Heart right ventricle (tissue), 16 donors: ENCODE results near the gene CLCN6. TPM values are rescaled to one million over a fixed set of nuclear protein-coding genes. Genes with fewer than 3 reads are reported as not detected.
A peak's percentile ranks its signal among the peaks of the same experiment; 100 is the strongest.

Experiments
- ATAC-seq, 8 donors: fragments of 200-7000 bp; cut with Tn5 transposase; one replicate each; pipeline ENCODE4 v1.9.1; 2020; ENCODE audit warnings: mild to moderate bottlenecking in 8 of 8, moderate library complexity in 8 of 8, moderate number of reproducible peaks in 1 of 8
- DNase-seq, 2 donors: peaks; one replicate each; pipeline ENCODE4 v3.0.0-alpha.2; 2020
- H3K27ac ChIP-seq, 10 donors: fragments of 200-600 bp; sonication (generic) in 2 of 10; one replicate each; pipeline versions ENCODE4 v1.5.0 to v1.8.0; 2020 to 2022; ENCODE audit warnings: mild to moderate bottlenecking in 3 of 10
- H3K27me3 ChIP-seq, 7 donors: fragments of 200-600 bp; one replicate each; pipeline ENCODE4 v1.8.0; 2021 to 2022; ENCODE audit warnings: mild to moderate bottlenecking in 2 of 7
- H3K36me3 ChIP-seq, 9 donors: fragments of 200-600 bp; sonication (generic) in 1 of 9; one replicate each; pipeline versions ENCODE4 v1.5.0 to v1.8.0; 2020 to 2022; ENCODE audit warnings: mild to moderate bottlenecking in 2 of 9
- H3K4me1 ChIP-seq, 9 donors: fragments of 200-600 bp; sonication (generic) in 1 of 9; one replicate each; pipeline versions ENCODE4 v1.5.0 to v1.8.0; 2020 to 2022; ENCODE audit warnings: mild to moderate bottlenecking in 4 of 9
- H3K4me3 ChIP-seq, 10 donors: fragments of 200-600 bp; sonication (generic) in 2 of 10; one replicate each; pipeline versions ENCODE4 v1.5.0 to v1.8.0; 2020 to 2022; ENCODE audit warnings: mild to moderate bottlenecking in 7 of 10, moderate library complexity in 2 of 10
- H3K9me3 ChIP-seq, 11 donors: fragments of 200-600 bp in 10 of 11; sonication (generic) in 2 of 11; one replicate each; pipeline versions ENCODE4 v1.5.0 to v1.8.0; 2013 to 2022; ENCODE audit warnings: mild to moderate bottlenecking in 2 of 11, control low read depth in 1 of 11, moderate library complexity in 1 of 11
- WGBS, 2 donors: extraction: QIAGEN DNeasy Blood & Tissue Kit; methylation state at CpG; one replicate each; pipeline ENCODE4 v1.1.7; 2013; ENCODE audit warnings: inconsistent platforms in 1 of 2; 5-methylcytosine and 5-hydroxymethylcytosine counted together
- intact Hi-C, 10 donors: fragments of 100-400 bp; cut with DNase I; formaldehyde crosslinking; loops; one replicate each; pipeline versions ENCODE4 v1.11.1 to v1.14.2; 2022
- long read RNA-seq, 3 donors: library from polyadenylated mRNA; unstranded; transcript quantifications; one replicate each; pipeline ENCODE4 v2.0.0, GENCODE V29; 2020 to 2021
- polyA plus RNA-seq, 2 donors: library from polyadenylated mRNA; stranded (reverse); fragments of 200-250 nt; gene quantifications; one replicate each; pipeline ENCODE4 v1.2.3, GENCODE V29; 2013
- total RNA-seq, 10 donors: library from RNA; stranded (reverse); fragmentation: NEBNext Ultra II Directional in 3 of 10; extraction: Animal tissue kit (Norgen Biotek cat#: 25700) in 3 of 10; gene quantifications; one replicate each; pipeline versions ENCODE4 v1.2.1 to v1.2.4, GENCODE V29; 2021 to 2023
- TF ChIP-seq, protein P1 (sequence below), 9 donors: fragments of 200-600 bp; sonication (generic) in 2 of 9; IDR thresholded peaks; one replicate each; pipeline versions ENCODE4 v1.5.0 to v1.8.0; 2021 to 2022; ENCODE audit warnings: antibody characterized with exemption in 9 of 9, mild to moderate bottlenecking in 5 of 9, moderate library complexity in 1 of 9
- donor health status: Arrhythmogenic right ventricular cardiomyopathy.
- donor health status: ischemic (EF 13 %, LVEDD 7.1; RV severe dilation, severe dysfunction).
- donor health status: healthy with polysubstance abuse.
- donor health status: DM: no; HTN: yes; CAD: no.
- donor health status: DM: no; HTN: no; CAD: no.
- donor health status: ischemic (EF 25% LVEDD 6.9; RV normal size, moderate dysfunction).
- donor health status: ischemic (EF 25% LVEDD 5.7; RV mildly dilated, moderate dysfunction).
- donor health status: healthy.
- donor health status: DM: yes; HTN: yes; CAD: no.
- donor health status: Ischemic cardiomyopathy.
- donor health status: ischemic (EF 35%, LVEDD 5.7; RV mildly dilated, moderate dysfunction).
- donor health status: nonischemic (EF 11% LVEDD 7.7; RV severe dilation, severe dysfunction).
- donor health status: DM: yes; HTN: yes; CAD: no.
- donor health status: PGD.
- donor health status: ischemic (EF 29% LVEDD 5.4; RV normal size, mild dysfunction).
- donor health status: nonischemic (EF 23%, LVEDD 6.1; RV moderate dilation, normal function).

Gene CLCN6
- total RNA-seq: 10 to 100 TPM; 13.3 to 20.9 (median 16.9) TPM
- polyA plus RNA-seq: 10 to 100 TPM in 1 of 2 donors, 1 to 10 TPM in 1; 9.1 to 13.8 TPM
- long read RNA-seq, donor 1, partial matches to known transcripts: 1 of 2 reads
- long read RNA-seq, donor 1, other reads (novel, unspliced or antisense): 1 of 2 reads
- long read RNA-seq, donor 2, partial matches to known transcripts: 1 of 4 reads
- long read RNA-seq, donor 2, other reads (novel, unspliced or antisense): 3 of 4 reads
- long read RNA-seq, donor 3, partial matches to known transcripts: 26 of 28 reads
- long read RNA-seq, donor 3, other reads (novel, unspliced or antisense): 2 of 28 reads

DNA sequence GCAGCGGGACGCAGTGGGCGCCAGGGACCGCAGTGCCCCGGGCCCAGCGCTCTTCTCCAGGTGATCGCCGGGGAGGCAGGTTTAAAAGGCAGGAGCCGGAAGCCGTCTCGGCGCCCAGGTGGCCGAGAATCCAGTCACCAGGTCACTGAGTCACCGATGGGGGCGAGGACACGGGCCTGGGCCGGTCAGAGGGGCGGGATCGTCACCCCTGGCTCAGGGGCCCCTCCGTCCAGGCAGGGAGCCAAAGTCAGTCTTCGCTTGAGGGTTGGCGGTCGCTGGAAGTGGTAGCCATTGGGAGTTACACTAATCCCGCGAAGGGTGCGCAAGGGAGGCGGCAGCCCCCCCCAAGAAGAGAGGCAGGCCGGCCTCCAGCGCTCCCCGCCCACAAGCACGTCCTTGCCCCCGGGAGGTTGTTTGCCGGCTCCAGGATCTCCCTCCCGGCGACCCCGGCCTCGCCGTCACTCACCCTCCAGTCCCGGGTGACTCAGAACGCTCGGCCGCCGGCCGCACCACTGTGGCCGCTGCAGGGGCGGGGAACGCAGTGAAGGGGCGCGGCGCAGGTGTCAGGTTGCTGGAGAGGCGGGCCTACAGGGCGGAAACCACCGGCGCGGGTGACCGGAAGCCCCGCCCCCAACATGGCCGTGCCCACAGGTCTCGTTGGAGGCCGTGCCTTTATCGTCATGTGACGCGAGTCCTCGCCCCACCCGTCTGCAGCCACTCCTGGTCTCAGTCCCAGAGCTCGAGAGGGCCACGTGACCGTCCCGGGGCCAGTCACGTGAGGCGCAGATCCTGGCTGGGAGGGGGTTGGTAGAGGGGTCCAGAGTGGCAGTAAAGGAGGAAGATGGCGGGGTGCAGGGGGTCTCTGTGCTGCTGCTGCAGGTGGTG, at the start of gene CLCN6, which contains the start of gene MTHFR:
TSS of gene CLCN6 (plus strand) at position 770 of the 885 bp plus-strand sequence. CDS start at position 842, 72 bp downstream.
TSS of gene MTHFR (minus strand) at position 543 of the 885 bp plus-strand sequence. CDS start 2,848 bp downstream, outside the sequence.
- WGBS, 2 donors: 1% methylated on average over 70 to 72 of the region's 72 CpGs
- Histone ChIP-seq H3K27me3 (no peaks in the 10 kb centered on the region), H3K4me1 (peaks cover 16 to 75% (median 66%) of the 10 kb centered on the region in 9 donors), H3K27ac (peak within 1 kb of the TSS; percentile 96 to 100 (median 99)), H3K36me3 (peaks cover 0 to 45% (median 18%) of the 10 kb centered on the region in 9 donors), H3K9me3 (no peaks in the 10 kb centered on the region), H3K4me3 (peak within 1 kb of the TSS; percentile 62 to 96 (median 80))
- TF ChIP-seq, protein P1, sequence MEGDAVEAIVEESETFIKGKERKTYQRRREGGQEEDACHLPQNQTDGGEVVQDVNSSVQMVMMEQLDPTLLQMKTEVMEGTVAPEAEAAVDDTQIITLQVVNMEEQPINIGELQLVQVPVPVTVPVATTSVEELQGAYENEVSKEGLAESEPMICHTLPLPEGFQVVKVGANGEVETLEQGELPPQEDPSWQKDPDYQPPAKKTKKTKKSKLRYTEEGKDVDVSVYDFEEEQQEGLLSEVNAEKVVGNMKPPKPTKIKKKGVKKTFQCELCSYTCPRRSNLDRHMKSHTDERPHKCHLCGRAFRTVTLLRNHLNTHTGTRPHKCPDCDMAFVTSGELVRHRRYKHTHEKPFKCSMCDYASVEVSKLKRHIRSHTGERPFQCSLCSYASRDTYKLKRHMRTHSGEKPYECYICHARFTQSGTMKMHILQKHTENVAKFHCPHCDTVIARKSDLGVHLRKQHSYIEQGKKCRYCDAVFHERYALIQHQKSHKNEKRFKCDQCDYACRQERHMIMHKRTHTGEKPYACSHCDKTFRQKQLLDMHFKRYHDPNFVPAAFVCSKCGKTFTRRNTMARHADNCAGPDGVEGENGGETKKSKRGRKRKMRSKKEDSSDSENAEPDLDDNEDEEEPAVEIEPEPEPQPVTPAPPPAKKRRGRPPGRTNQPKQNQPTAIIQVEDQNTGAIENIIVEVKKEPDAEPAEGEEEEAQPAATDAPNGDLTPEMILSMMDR (IDR thresholded peaks at IDR 0.05): no peak
- DNase-seq (peak; percentile 99), ATAC-seq (peak; percentile 86 to 92 (median 88))
- intact Hi-C loops: loop anchor here in 4 of 10 donors (2.0 to 5.0 kb wide), 3 partner anchors 15 to 68 kb away; partner anchors contain the start of gene AGTRAP (in 1 of the 4)

DNA sequence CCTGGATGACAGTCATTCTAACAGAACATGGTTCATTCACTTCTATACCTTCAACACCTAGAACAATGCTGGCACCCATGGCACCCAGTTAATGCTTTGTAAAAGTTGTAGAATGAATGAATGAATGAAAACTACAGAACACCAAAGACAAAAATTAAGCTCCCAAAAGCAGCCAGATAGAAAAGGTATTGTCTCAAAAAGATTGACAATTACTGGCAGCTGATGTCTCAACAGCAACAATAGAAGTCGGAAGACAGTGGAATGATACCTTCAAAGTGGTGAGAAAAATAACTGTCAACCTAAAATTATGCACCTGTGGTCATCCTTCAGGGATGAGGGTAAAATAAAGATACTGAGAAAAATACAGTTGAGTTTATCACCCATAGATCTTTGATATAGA, 48.9 kb upstream of the CLCN6 start:
- TF ChIP-seq, protein P1 (IDR thresholded peaks at IDR 0.05): no peak
- ATAC-seq: no peak
- 94% methylated on average over 1 of the region's 1 CpG for WGBS, 2 donors
- intact Hi-C loops: no loop called here
- no peak for DNase-seq
- Histone ChIP-seq H3K4me1 (peaks cover 0 to 9% (median 2%) of the 10 kb centered on the region in 9 donors), H3K36me3 (no peaks in the 10 kb centered on the region), H3K9me3 (no peaks in the 10 kb centered on the region), H3K27ac (no peak overlapping the region), H3K27me3 (peaks cover 0 to 10% (median 9%) of the 10 kb centered on the region in 7 donors), H3K4me3 (no peak overlapping the region)

GRCh38 chr1:11759791-11760190, 46.2 kb upstream of the CLCN6 start:
- intact Hi-C loops: no loop called here
- H3K27me3 ChIP-seq: peaks cover 0 to 25% (median 19%) of the 10 kb centered on the region in 7 donors
- H3K27ac ChIP-seq: no peak overlapping the region
- ATAC-seq (no peak), DNase-seq (no peak)
- 91 to 97% methylated on average over 4 of the region's 4 CpGs for WGBS, 2 donors
- no peaks in the 10 kb centered on the region for H3K36me3 ChIP-seq
- H3K4me3 ChIP-seq: no peak overlapping the region
- no peaks in the 10 kb centered on the region for H3K9me3 ChIP-seq
- TF ChIP-seq, protein P1 (IDR thresholded peaks at IDR 0.05): no peak
- H3K4me1 ChIP-seq: peaks cover 0 to 9% (median 3%) of the 10 kb centered on the region in 9 donors

DNA sequence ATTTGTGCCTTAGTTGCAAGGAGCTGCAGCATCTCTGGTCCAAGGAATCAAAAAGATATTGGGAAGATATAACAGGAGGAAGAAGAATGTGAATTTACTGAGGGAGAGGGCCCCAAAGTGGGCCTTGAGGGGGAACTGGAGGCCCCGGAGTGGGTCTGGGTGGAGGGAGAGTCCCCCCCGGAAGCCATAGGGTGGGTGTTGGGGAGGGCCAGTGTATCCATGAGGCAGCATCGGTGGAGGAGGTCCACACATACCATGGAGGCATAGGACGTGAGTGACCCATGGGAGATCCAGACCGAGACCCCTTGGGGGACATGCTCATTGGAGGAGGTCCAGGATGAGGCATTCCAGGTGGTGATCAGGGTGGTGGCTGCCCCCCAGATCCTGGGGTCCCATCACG, 44.7 kb upstream of the CLCN6 start:
- ATAC-seq (no peak), DNase-seq (no peak)
- TF ChIP-seq, protein P1 (IDR thresholded peaks at IDR 0.05): no peak
- H3K27me3 ChIP-seq: peaks cover 0 to 25% (median 19%) of the 10 kb centered on the region in 7 donors
- H3K9me3 ChIP-seq: no peaks in the 10 kb centered on the region
- WGBS, 2 donors: 75 to 83% methylated on average over 6 of the region's 6 CpGs
- H3K4me1 ChIP-seq: peaks cover 0 to 9% (median 3%) of the 10 kb centered on the region in 9 donors
- H3K4me3 ChIP-seq: no peak overlapping the region
- H3K27ac ChIP-seq: no peak overlapping the region
- intact Hi-C loops: no loop called here
- no peaks in the 10 kb centered on the region for H3K36me3 ChIP-seq
